CD4-positive, alpha-beta T cell (primary cell): ENCODE measurements around the gene XIRP1. TPM values are rescaled to one million over a fixed set of nuclear protein-coding genes. Genes with fewer than 3 reads are reported as not detected.

Source experiments
- ATAC-seq: fragments of 200-7000 bp; cut with Tn5 transposase; one replicate; pipeline ENCODE4 v1.10.0; 2022; ENCODE audit warnings: mild to moderate bottlenecking; ENCODE audit not compliant: poor library complexity
- CTCF ChIA-PET: fragments of 350-600 bp; sonication (Branson Sonifier 250); formaldehyde crosslinking; loops from one replicate; lab custom pipeline; 2021; ENCODE audit warnings: antibody characterized with exemption, inconsistent platforms; lab: Charles Lee
- POLR2A ChIA-PET: fragments of 350-600 bp; sonication (Branson Sonifier 250); formaldehyde crosslinking; loops from one replicate; lab custom pipeline; 2021; ENCODE audit warnings: antibody characterized with exemption, inconsistent platforms; lab: Charles Lee
- DNase-seq, 14 experiments: peaks; one replicate each; pipeline ENCODE4 v3.0.0-alpha.2; 2013 to 2020; ENCODE audit warnings: mixed read lengths in 2 of 14
- H3K27ac ChIP-seq, 2 donors: one replicate each; pipeline versions ENCODE4 v1.5.1 to v1.7.0; 2013; ENCODE audit warnings: low read length in 2 of 2, low read depth in 1 of 2, mild to moderate bottlenecking in 1 of 2
- H3K27me3 ChIP-seq, 2 experiments: 1 replicate in 1 of 2; 2 replicates in 1 of 2; pipeline versions ENCODE4 v1.6.1 to v1.7.0; 2013; ENCODE audit warnings: low read length in 2 of 2, control low read depth in 1 of 2, mild to moderate bottlenecking in 1 of 2, moderate library complexity in 1 of 2; ENCODE audit not compliant: insufficient read depth in 2 of 2, control insufficient read depth in 1 of 2
- H3K36me3 ChIP-seq: one replicate; pipeline ENCODE4 v1.6.1; 2013; ENCODE audit warnings: low read length, control low read depth; ENCODE audit not compliant: insufficient read depth
- H3K4me1 ChIP-seq: one replicate; pipeline ENCODE4 v1.6.1; 2013; ENCODE audit warnings: low read length, control low read depth; ENCODE audit not compliant: insufficient read depth
- H3K4me3 ChIP-seq: one replicate; pipeline ENCODE4 v1.5.1; 2013; ENCODE audit warnings: mild to moderate bottlenecking, low read length, moderate library complexity
- H3K9me3 ChIP-seq, 2 experiments: 1 replicate in 1 of 2; 2 replicates in 1 of 2; pipeline versions ENCODE4 v1.6.1 to v1.7.0; 2013; ENCODE audit warnings: low read length in 2 of 2, mild to moderate bottlenecking in 2 of 2, control low read depth in 1 of 2, moderate library complexity in 1 of 2; ENCODE audit not compliant: control insufficient read depth in 1 of 2, insufficient read depth in 1 of 2
- H3K27ac Mint-ChIP-seq: one replicate; pipeline ENCODE4 v1.8.0; 2020; ENCODE audit warnings: mixed read lengths
- H3K27me3 Mint-ChIP-seq: one replicate; pipeline ENCODE4 v1.8.0; 2021; ENCODE audit warnings: mixed read lengths
- H3K36me3 Mint-ChIP-seq: one replicate; pipeline ENCODE4 v1.8.0; 2021; ENCODE audit warnings: low read depth, mixed read lengths
- H3K4me1 Mint-ChIP-seq: one replicate; pipeline ENCODE4 v1.8.0; 2021; ENCODE audit warnings: low read depth, mixed read lengths
- H3K4me3 Mint-ChIP-seq: one replicate; pipeline ENCODE4 v1.8.0; 2020; ENCODE audit warnings: mild to moderate bottlenecking, mixed read lengths
- H3K9me3 Mint-ChIP-seq: one replicate; pipeline ENCODE4 v1.8.0; 2020; ENCODE audit warnings: mixed read lengths
- intact Hi-C, 2 experiments: fragments of 100-400 bp; cut with DNase I in 1 of 2; cut with micrococcal nuclease in 1 of 2; formaldehyde crosslinking; loops; one replicate each; pipeline versions ENCODE4 v1.15.1 to v1.9.0; 2023 to 2025; cut with DNase I, micrococcal nuclease
- total RNA-seq, 174 experiments: library from RNA in 2 of 174; stranded (reverse) in 2 of 174; gene quantifications; one replicate each; pipeline ENCODE4 v1.2.3 and lab custom pipeline; 2021 to 2026
- TF ChIP-seq, protein P1 (sequence below): fragments of 200-600 bp; IDR thresholded peaks from one replicate; pipeline ENCODE4 v1.8.0; 2022; ENCODE audit warnings: antibody characterized with exemption, mild to moderate bottlenecking

The XIRP1 gene
- total RNA-seq, 2 experiments from 2014 or later, result not detected

DNA sequence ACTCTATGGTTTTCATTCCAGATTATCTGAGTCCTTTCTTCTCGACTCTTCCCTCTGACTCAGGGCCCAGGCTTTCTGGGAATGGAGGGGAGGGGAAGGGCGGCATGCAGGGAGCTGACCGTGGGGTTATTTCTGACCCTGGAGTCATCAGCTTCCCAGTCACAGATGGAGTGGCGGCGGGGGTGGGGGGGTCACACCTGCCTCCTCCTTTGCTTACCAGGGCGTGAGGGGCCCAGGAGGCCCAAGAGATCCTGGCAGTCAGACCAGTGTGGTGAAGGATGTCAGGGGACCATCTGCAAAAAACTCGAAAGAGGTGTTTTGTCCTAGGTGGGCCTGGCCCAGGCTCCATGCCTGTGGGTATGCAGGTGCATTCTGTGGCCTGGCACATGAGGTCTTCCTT, 996 bp upstream of the XIRP1 start:
- CTCF ChIA-PET, result no interaction called here
- Mint-ChIP-seq H3K27me3 (no peaks in the 10 kb centered on the region), H3K27ac (no peak overlapping the region), H3K9me3 (no peaks in the 10 kb centered on the region), H3K36me3 (no peaks in the 10 kb centered on the region), H3K4me1 (no peaks in the 10 kb centered on the region), H3K4me3 (no peak overlapping the region)
- H3K9me3 ChIP-seq, result no peaks in the 10 kb centered on the region
- H3K27me3 ChIP-seq, result no peaks in the 10 kb centered on the region
- DNase-seq (no peak), ATAC-seq (no peak)
- H3K27ac ChIP-seq, result no peak overlapping the region
- POLR2A ChIA-PET, result no interaction called here
- TF ChIP-seq, protein P1, sequence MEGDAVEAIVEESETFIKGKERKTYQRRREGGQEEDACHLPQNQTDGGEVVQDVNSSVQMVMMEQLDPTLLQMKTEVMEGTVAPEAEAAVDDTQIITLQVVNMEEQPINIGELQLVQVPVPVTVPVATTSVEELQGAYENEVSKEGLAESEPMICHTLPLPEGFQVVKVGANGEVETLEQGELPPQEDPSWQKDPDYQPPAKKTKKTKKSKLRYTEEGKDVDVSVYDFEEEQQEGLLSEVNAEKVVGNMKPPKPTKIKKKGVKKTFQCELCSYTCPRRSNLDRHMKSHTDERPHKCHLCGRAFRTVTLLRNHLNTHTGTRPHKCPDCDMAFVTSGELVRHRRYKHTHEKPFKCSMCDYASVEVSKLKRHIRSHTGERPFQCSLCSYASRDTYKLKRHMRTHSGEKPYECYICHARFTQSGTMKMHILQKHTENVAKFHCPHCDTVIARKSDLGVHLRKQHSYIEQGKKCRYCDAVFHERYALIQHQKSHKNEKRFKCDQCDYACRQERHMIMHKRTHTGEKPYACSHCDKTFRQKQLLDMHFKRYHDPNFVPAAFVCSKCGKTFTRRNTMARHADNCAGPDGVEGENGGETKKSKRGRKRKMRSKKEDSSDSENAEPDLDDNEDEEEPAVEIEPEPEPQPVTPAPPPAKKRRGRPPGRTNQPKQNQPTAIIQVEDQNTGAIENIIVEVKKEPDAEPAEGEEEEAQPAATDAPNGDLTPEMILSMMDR, result no peak
- peaks cover 6% of the 10 kb centered on the region for H3K4me1 ChIP-seq
- H3K36me3 ChIP-seq, result no peaks in the 10 kb centered on the region
- H3K4me3 ChIP-seq, result no peak overlapping the region
- intact Hi-C loops, result loop anchor here in 1 of 2 experiments (5.0 kb wide), 1 partner anchor 66 kb away; no protein-coding TSS in a partner anchor

DNA sequence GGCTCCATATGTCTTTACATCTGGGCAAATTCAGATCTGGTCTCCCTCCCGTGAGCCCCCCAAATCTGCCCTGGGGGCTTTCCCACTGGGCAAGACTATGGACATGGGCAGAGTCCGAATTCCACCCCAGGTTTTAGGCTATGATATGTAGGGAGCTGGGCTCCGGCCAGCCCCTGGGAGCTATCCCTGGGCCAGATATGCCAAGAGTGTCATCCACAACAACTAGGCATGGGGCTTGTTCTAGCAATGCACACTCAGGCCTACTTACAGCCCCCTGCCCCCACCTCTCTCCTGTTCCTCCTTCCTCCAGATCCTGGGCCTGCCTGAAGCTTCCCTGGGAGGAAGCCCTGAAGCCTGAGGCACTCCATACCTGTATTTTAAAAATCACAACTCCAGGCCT, 622 bp downstream of the XIRP1 start:
- H3K4me3 Mint-ChIP-seq, result no peak overlapping the region
- Histone ChIP-seq H3K27me3 (no peaks in the 10 kb centered on the region), H3K9me3 (no peaks in the 10 kb centered on the region), H3K4me1 (peaks cover 6% of the 10 kb centered on the region), H3K27ac (no peak overlapping the region), H3K36me3 (no peaks in the 10 kb centered on the region), H3K4me3 (no peak overlapping the region)
- POLR2A ChIA-PET, result no interaction called here
- no peaks in the 10 kb centered on the region for H3K4me1 Mint-ChIP-seq
- ATAC-seq, result no peak
- TF ChIP-seq, protein P1, result no peak
- no peaks in the 10 kb centered on the region for H3K27me3 Mint-ChIP-seq
- H3K9me3 Mint-ChIP-seq, result no peaks in the 10 kb centered on the region
- CTCF ChIA-PET, result interaction anchor here (1.3 to 3.7 kb wide), 2 partner anchors 96 to 100 kb away, joined by 6 to 19 read pairs; no protein-coding TSS in a partner anchor
- intact Hi-C loops, result loop anchor here in 1 of 2 experiments (2.0 to 5.0 kb wide), 2 partner anchors 64 to 187 kb away; no protein-coding TSS in a partner anchor
- no peak overlapping the region for H3K27ac Mint-ChIP-seq
- H3K36me3 Mint-ChIP-seq, result no peaks in the 10 kb centered on the region
- DNase-seq, result no peak

DNA sequence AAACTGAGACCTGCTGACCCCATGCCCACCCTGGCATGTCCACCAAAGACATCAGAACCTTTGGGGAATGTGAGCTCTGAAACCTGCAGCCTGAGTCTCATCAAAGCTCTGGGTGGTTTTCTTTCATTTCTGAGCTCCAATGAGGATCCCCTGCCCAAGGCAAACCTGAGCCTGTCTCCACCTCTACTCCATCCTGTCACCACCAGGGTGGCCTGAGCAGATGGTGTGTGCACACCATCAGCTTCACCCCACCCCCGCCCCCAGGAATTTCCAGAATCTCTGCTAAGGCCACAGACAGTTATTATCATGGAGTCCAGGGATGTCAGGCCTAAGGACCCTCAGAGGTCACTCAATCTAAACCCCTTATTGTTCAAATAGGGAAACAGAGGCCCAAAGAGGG, 1.3 kb downstream of the XIRP1 start:
- intact Hi-C loops, result loop anchor here in 1 of 2 experiments (2.0 to 5.0 kb wide), 2 partner anchors 64 to 188 kb away; no protein-coding TSS in a partner anchor
- Mint-ChIP-seq H3K27ac (no peak overlapping the region), H3K27me3 (no peaks in the 10 kb centered on the region), H3K36me3 (no peaks in the 10 kb centered on the region), H3K9me3 (no peaks in the 10 kb centered on the region), H3K4me1 (no peaks in the 10 kb centered on the region), H3K4me3 (no peak overlapping the region)
- ChIA-PET CTCF (interaction anchor here (1.3 to 3.7 kb wide), 2 partner anchors 97 to 101 kb away, joined by 6 to 19 read pairs; no protein-coding TSS in a partner anchor), POLR2A (interaction anchor here (1.1 kb wide), 1 partner anchor 97 kb away, joined by 4 read pairs; no protein-coding TSS in a partner anchor)
- no peak overlapping the region for H3K4me3 ChIP-seq
- H3K4me1 ChIP-seq, result peaks cover 6% of the 10 kb centered on the region
- no peaks in the 10 kb centered on the region for H3K36me3 ChIP-seq
- H3K27ac ChIP-seq, result no peak overlapping the region
- ATAC-seq, result no peak
- no peaks in the 10 kb centered on the region for H3K27me3 ChIP-seq
- no peaks in the 10 kb centered on the region for H3K9me3 ChIP-seq
- DNase-seq, result no peak
- TF ChIP-seq, protein P1, result no peak
